Measurements from ENCODE around the gene RBM6.

DNA sequence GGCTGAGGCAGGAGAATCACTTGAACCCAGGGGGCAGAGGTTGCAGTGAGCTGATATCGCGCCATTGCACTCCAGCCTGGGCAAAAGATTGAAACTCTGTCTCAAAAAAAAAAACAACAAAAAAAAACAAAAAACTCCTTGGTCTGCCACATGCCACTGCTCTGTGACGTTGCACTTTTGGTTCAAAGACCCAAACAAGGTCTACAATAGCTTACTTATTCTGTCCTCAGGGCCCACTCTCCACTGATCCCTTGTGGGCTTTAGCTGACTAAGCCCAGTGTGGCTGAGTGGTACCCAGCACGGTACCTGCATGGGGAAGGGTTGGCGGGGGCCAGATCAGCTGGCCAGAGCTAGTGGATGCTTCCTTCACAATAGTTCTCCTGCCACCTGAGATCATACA, 12.2 kb upstream of the RBM6 start:
- TF ChIP-seq E2F4 (CRISPR knock-in tag; IDR thresholded peaks at IDR 0.05; ENCODE audit: low read depth): no peak
- no peak for TF ChIP-seq CREB1 (IDR thresholded peaks at IDR 0.05)
- no peak for TF ChIP-seq CREB1 (CRISPR knock-in tag; IDR thresholded peaks at IDR 0.05)
- TF ChIP-seq IFI16 (CRISPR knock-in tag; IDR thresholded peaks at IDR 0.05): no peak
- no peak for TF ChIP-seq CTCF (IDR thresholded peaks at IDR 0.05 in 2 of 3, conservative IDR thresholded peaks at IDR 0.05 in 1 of 3; ENCODE audit: insufficient read depth in 2 of 3, low read depth in 1 of 3, low read length in 3 of 3)
- TF ChIP-seq, protein P1, sequence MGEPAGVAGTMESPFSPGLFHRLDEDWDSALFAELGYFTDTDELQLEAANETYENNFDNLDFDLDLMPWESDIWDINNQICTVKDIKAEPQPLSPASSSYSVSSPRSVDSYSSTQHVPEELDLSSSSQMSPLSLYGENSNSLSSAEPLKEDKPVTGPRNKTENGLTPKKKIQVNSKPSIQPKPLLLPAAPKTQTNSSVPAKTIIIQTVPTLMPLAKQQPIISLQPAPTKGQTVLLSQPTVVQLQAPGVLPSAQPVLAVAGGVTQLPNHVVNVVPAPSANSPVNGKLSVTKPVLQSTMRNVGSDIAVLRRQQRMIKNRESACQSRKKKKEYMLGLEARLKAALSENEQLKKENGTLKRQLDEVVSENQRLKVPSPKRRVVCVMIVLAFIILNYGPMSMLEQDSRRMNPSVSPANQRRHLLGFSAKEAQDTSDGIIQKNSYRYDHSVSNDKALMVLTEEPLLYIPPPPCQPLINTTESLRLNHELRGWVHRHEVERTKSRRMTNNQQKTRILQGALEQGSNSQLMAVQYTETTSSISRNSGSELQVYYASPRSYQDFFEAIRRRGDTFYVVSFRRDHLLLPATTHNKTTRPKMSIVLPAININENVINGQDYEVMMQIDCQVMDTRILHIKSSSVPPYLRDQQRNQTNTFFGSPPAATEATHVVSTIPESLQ (CRISPR knock-in tag; IDR thresholded peaks at IDR 0.05): no peak
- TF ChIP-seq ZNF174 (CRISPR knock-in tag; IDR thresholded peaks at IDR 0.05): no peak
- TF ChIP-seq JUN (IDR thresholded peaks at IDR 0.05; ENCODE audit: borderline replicate concordance, low read depth, low read length): no peak
- no peak for TF ChIP-seq JUN (CRISPR knock-in tag; IDR thresholded peaks at IDR 0.05; ENCODE audit: borderline replicate concordance)
